ENCODE measurements around the gene NPAS3.

The NPAS3 gene

GRCh38 chr14:32938719-32939253, at the start of gene NPAS3:
NPAS3 (plus strand) TSS chr14:32938879.
- peak; percentile 26 for DNase-seq

DNA sequence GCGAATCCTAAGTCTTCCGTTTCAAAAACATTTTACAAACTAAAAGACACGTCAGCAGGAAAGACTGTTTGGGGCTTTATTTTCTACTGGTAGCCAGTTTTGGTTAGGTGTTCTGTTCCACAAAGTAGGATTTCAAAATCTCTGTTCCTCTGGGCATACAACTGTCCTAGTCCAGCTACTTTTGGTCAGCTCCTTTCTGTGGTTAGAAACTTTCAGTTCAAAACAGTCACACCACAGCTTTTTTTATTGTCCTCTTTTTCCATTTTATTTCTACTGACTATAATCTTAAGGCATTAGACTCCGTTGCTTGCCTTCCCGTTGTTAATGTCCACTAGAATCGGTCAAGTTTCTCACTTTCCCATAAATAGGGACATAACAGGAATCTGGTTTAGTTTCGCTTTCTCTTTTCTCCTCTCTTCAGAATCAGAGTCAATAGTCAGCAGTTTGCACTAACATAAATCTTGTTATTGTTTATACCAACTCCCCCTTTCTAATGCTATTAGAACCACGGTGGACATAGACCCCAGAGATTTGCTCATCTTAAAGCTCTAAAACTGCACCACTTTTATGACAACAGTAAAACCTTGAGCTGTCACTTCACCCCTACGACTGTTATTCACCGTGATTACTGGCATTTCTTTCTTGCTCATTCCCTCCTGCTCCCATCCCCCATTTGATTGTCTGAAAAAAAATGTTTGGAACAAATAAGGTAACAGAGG, 41.5 kb upstream of the NPAS3 start:
- no peak for DNase-seq

- DNase-seq, result no peak
Measured at GRCh38 chr14:32897698-32898064, 41.0 kb upstream of the NPAS3 start.

- DNase-seq, result no peak
Measured at GRCh38 chr14:32898876-32899275, 39.8 kb upstream of the NPAS3 start.

- no peak for DNase-seq
Measured at GRCh38 chr14:32900547-32900946, 38.1 kb upstream of the NPAS3 start.

DNA sequence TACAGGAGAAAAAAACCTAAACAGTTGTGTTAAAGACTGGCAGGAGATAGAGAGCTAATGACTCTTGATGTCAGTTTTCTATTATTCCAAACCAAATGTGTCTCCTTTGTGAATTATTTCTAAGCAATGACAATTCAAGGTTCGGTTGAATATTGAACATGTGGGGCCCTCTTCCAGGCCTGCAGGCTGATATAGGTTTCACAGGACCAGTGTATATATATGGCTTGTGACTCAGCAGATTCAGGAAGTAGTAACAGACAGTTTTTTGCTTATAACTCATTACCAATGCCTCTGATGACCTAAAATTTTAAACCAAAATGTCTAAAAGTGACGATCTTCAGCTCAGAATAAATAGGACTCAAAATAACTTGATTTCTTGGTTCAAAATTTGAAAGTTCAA, 33.7 kb upstream of the NPAS3 start:
- DNase-seq, result no peak

GRCh38 chr14:32906672-32907071, 32.0 kb upstream of the NPAS3 start:
- DNase-seq, result no peak

DNA sequence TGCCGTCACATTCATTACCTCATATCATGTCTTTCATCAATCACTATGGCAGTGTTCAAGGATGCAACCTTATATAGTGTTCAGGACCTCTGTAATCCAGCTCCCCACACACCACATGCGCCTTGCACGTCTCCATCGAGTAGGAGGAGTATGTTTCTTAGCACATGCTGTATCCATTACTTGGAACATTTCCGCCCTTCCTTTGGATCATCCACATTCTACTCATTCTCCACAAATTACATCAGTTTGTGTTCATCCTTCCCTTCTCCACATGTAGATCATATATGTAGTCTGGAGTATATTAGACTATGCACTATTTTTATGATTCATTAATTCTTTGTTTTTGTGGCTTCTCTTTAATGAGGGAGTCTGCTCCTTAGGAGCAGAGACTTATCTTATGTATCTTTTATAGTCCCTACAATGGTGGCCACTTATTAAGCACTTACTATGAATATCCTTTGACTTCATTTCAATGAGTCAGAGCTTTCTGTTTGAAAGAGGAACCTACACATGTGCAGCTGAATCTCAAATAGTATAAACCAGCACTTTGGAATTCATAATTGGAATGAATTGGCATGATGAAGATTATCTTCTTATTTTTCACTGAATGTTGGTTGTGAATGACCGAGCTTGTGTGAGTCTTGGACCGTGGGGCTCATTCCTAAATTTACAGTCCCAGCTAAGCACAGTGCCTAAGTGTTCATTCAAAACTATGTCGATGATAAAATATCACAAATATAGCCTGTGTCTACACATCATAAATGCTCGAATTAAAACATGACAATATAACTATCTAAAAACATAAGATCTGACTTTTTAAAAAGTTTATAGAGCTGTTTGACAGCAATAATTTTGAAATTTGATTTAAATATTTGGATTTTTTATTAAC, 30.2 kb upstream of the NPAS3 start:
- DNase-seq, result no peak

DNA sequence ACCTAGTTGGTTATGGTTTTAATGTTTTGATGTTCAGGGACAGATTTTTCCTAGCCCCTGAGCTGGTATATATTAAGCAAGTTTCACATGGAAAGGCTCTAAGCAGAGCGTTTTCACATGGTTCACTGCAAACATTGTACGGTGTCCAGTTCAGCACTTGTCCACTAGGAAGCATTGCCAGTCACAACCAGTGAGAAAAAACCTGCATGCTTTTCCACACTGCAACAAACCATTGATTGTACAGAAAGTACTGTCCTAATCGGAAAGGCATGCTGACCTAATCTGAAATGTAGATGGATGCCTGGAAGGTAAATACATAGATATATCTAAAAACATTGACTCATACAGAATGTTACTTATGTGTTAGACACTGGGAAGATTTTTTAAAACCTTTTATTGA, 25.0 kb upstream of the NPAS3 start:
- no peak for DNase-seq

GRCh38 chr14:32914391-32914790, 24.3 kb upstream of the NPAS3 start:
- DNase-seq, result no peak

DNA sequence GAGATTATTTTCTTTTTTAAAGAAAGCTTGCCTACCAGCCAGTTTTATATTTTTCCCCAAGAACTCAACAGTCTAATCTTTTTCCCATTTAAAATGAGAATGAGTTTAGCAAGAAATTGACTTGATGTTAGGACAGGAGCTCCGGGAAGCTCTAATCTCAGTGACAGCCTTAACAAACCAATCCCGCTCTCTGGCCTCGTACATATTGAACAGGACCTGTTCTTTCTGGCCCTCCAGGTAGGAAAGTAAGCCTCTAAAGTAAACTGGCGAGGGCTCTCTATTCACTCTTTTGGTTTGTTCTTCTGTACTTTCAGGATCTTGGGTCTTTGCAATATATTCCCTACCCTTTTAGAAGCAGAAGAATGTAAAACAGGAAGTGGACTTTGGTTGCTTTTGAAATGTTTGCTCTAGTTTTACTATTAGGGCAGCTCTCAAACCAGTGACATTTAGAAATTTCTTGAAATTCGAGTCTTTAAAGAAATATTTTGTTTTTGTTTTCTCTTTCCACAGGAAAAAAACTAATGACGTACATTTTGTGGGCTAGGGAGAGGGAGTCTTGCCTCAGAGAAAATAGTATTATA, 17.9 kb upstream of the NPAS3 start:
- no peak for DNase-seq

DNA sequence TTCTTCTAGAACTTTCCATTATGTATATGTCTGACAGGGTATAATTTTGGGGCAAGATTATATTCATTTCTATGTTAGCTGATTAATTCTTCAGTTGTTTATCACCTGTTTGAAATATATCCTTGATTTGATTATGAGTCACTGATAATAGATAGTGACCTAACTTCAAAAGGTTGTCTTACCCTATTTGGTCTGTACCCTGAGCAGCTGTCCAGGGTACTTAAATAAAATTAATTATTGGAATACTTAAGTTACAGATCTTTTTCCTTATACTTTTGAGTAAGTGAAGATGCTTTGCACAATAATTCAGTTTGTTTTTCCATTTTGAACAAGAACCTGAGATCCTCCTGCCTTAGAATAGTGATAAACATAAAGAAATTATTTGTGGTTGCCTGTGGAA, 13.2 kb upstream of the NPAS3 start:
- DNase-seq, result no peak

GRCh38 chr14:32932302-32932913, 6.3 kb upstream of the NPAS3 start:
- no peak for DNase-seq

- DNase-seq, result no peak
Measured at GRCh38 chr14:32932914-32933628, 5.6 kb upstream of the NPAS3 start.

- no peak for DNase-seq
Measured at GRCh38 chr14:32933629-32934072, 5.0 kb upstream of the NPAS3 start.

- DNase-seq, result peak; percentile 56
Measured at GRCh38 chr14:32934073-32934880, 4.4 kb upstream of the NPAS3 start.

GRCh38 chr14:32934881-32935633, 3.6 kb upstream of the NPAS3 start:
- DNase-seq, result no peak

GRCh38 chr14:32939254-32940065, 781 bp downstream of the NPAS3 start:
- peak; percentile 66 for DNase-seq

DNA sequence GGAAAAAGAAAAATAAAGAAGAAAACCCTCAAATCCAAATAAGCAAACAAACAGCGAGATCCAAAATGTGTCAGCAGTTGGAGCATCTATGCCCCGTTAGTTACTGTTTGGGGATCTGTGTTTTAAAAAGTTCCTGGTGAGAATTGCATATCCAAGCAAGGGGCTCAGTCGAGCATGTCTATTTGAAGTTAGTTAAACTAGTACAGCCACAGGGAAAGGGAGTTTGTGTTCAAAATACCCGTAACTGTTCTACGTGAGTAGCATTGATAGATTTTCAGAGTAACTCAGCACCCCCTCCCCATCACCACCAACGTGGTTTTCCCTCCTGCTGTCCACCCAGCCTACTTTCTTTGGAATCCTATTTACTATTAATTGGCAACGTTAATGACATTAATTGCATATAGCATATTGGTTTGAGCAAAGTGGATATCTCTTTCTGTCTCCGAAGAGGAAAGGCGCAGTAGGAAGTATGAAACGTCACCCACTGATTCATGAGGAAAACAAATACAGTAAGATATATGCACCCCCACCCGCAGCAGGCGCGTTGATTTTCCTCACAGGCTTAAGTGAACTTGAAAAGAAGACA, 1.5 kb downstream of the NPAS3 start:
- peak; percentile 7 for DNase-seq
